ENCODE data around the gene UBE2H.
"Not testable (repeated sequence)": the region's sequence is repeated elsewhere in the genome, so short reads cannot be mapped to it uniquely, and the experiment has no call there.

DNA sequence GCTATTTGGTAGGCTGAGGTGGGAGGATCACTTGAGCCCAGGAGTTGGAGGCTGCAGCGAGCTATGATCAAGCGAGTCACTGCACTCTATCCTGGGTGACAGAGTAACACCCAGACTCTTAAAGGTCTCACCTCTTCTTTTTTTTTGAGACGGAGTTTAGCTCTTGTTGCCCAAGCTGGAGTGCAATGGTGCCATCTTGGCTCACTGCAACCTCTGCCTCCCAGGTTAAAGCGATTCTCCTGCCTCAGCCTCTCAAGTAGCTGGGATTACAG lies 7.4 kb upstream of the UBE2H start:
- TF ChIP-seq POLR2A (IDR thresholded peaks at IDR 0.05; ENCODE audit: low read depth); CTCF (IDR thresholded peaks at IDR 0.05); EP300 (IDR thresholded peaks at IDR 0.05); POLR2AphosphoS5 (IDR thresholded peaks at IDR 0.05): not testable (repeated sequence)
